Ishikawa (cell line): Measurements from ENCODE around the gene DCUN1D5.

Experiments used
- CEBPB ChIP-seq: IDR thresholded peaks from 2 replicates; pipeline ENCODE4 v1.6.1; 2012
- EGR1 ChIP-seq: IDR thresholded peaks from 2 replicates; pipeline ENCODE4 v1.6.1; 2012
- EP300 ChIP-seq: IDR thresholded peaks from 2 replicates; pipeline ENCODE4 v1.6.1; 2012; ENCODE audit warnings: borderline replicate concordance
- FOXM1 ChIP-seq: IDR thresholded peaks from 2 replicates; pipeline ENCODE4 v1.6.1; 2012; ENCODE audit warnings: low read depth, borderline replicate concordance
- NFIC ChIP-seq: IDR thresholded peaks from 2 replicates; pipeline ENCODE4 v1.6.1; 2012
- RAD21 ChIP-seq: IDR thresholded peaks from 2 replicates; pipeline ENCODE4 v1.6.1; 2012; ENCODE audit warnings: low read depth
- TAF1 ChIP-seq: IDR thresholded peaks from 2 replicates; pipeline ENCODE4 v1.6.1; 2012; ENCODE audit warnings: low read depth, mild to moderate bottlenecking
- TCF12 ChIP-seq: IDR thresholded peaks from 2 replicates; pipeline ENCODE4 v1.6.1; 2012; ENCODE audit warnings: low read depth
- TEAD4 ChIP-seq: IDR thresholded peaks from 2 replicates; pipeline ENCODE4 v1.6.1; 2012
- YY1 ChIP-seq: IDR thresholded peaks from 2 replicates; pipeline ENCODE4 v1.6.1; 2012; ENCODE audit warnings: low read depth
- ZBTB7A ChIP-seq: IDR thresholded peaks from 2 replicates; pipeline ENCODE4 v1.6.1; 2012; ENCODE audit warnings: low read depth
- TF ChIP-seq, protein P1 (sequence below): IDR thresholded peaks from 2 replicates; pipeline ENCODE4 v1.6.1; 2012
- TF ChIP-seq, protein P2 (sequence below): IDR thresholded peaks from 2 replicates; pipeline ENCODE4 v1.6.1; 2012; ENCODE audit warnings: low read depth, mild to moderate bottlenecking
- TF ChIP-seq, protein P3 (sequence below): IDR thresholded peaks from 2 replicates; pipeline ENCODE4 v1.6.1; 2012

DNA sequence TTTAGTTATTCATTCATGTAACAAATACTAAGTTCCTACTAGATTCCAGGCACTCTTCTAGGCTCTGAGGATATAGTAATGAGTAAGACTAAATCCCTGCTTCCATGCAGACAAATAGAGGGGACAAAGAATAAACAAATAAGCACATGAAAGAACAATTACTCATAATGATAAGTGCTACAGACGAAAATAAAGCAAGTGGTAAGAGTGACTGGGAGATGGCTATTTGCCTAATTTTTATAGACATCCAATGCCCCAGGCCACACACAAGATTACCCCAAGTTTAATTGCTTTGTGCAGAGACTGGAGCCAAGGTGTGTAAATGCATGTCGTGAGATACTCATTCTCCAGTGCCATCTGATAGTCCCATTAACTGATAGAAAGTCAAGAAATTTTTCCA lies 62.6 kb downstream of the DCUN1D5 start:
- no peak for TF ChIP-seq YY1
- TF ChIP-seq CEBPB: no peak
- TF ChIP-seq EP300: no peak
- no peak for TF ChIP-seq TAF1
- no peak for TF ChIP-seq NFIC
- TF ChIP-seq, protein P1, sequence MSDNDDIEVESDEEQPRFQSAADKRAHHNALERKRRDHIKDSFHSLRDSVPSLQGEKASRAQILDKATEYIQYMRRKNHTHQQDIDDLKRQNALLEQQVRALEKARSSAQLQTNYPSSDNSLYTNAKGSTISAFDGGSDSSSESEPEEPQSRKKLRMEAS: no peak
- TF ChIP-seq, protein P2, sequence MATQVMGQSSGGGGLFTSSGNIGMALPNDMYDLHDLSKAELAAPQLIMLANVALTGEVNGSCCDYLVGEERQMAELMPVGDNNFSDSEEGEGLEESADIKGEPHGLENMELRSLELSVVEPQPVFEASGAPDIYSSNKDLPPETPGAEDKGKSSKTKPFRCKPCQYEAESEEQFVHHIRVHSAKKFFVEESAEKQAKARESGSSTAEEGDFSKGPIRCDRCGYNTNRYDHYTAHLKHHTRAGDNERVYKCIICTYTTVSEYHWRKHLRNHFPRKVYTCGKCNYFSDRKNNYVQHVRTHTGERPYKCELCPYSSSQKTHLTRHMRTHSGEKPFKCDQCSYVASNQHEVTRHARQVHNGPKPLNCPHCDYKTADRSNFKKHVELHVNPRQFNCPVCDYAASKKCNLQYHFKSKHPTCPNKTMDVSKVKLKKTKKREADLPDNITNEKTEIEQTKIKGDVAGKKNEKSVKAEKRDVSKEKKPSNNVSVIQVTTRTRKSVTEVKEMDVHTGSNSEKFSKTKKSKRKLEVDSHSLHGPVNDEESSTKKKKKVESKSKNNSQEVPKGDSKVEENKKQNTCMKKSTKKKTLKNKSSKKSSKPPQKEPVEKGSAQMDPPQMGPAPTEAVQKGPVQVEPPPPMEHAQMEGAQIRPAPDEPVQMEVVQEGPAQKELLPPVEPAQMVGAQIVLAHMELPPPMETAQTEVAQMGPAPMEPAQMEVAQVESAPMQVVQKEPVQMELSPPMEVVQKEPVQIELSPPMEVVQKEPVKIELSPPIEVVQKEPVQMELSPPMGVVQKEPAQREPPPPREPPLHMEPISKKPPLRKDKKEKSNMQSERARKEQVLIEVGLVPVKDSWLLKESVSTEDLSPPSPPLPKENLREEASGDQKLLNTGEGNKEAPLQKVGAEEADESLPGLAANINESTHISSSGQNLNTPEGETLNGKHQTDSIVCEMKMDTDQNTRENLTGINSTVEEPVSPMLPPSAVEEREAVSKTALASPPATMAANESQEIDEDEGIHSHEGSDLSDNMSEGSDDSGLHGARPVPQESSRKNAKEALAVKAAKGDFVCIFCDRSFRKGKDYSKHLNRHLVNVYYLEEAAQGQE: no peak
- TF ChIP-seq RAD21: no peak
- TF ChIP-seq FOXM1: no peak
- no peak for TF ChIP-seq ZBTB7A
- TF ChIP-seq, protein P3, sequence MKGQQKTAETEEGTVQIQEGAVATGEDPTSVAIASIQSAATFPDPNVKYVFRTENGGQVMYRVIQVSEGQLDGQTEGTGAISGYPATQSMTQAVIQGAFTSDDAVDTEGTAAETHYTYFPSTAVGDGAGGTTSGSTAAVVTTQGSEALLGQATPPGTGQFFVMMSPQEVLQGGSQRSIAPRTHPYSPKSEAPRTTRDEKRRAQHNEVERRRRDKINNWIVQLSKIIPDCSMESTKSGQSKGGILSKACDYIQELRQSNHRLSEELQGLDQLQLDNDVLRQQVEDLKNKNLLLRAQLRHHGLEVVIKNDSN: no peak
- TF ChIP-seq TCF12: no peak
- no peak for TF ChIP-seq EGR1
- TF ChIP-seq TEAD4: no peak
